ENCODE measurements around the gene TRIM71. TPM values are rescaled to one million over a fixed set of nuclear protein-coding genes. Genes with fewer than 3 reads are reported as not detected.

TRIM71 gene
- total RNA-seq, 1 experiment from 2014 or later: 376 TPM

GRCh38 chr3:32861681-32862080, 43.9 kb downstream of the TRIM71 start:
- peaks cover 90% of the 10 kb centered on the region for H3K79me2 ChIP-seq (ENCODE audit: insufficient read depth, low read length)
- H2BK5ac ChIP-seq (ENCODE audit: insufficient read length, low read length): no peak overlapping the region
- peaks cover 48% of the 10 kb centered on the region for H3K4me1 ChIP-seq (ENCODE audit: insufficient read depth, low read length)

More at GRCh38 chr3:32861681-32862080, 43.9 kb downstream of the TRIM71 start:
- Histone ChIP-seq H3K27me3 (ENCODE audit: insufficient read depth, low read length) (no peaks in the 10 kb centered on the region), H4K8ac (replicated peaks; ENCODE audit: insufficient read length, low read depth, low read length) (no peak overlapping the region), H3K79me1 (ENCODE audit: insufficient read depth, low read depth, low read length, poor library complexity, severe bottlenecking) (no peaks in the 10 kb centered on the region), H2BK15ac (ENCODE audit: low read depth, low read length) (no peak overlapping the region), H2BK120ac (ENCODE audit: low read depth, low read length, poor library complexity, severe bottlenecking) (no peak overlapping the region), H3K23me2 (ENCODE audit: insufficient read length, low read depth, low read length, poor library complexity, severe bottlenecking) (no peaks in the 10 kb centered on the region), H3K4ac (ENCODE audit: low read depth, low read length) (no peak overlapping the region), H4K5ac (ENCODE audit: insufficient read length, low read depth, low read length) (no peak overlapping the region), H3K9me3 (ENCODE audit: control insufficient read depth, low read depth, low read length) (no peaks in the 10 kb centered on the region), H3K56ac (ENCODE audit: insufficient read length, low read depth, low read length) (no peak overlapping the region), H3K9ac (ENCODE audit: extremely low read depth, insufficient read length, low read length) (no peak overlapping the region), H3T11ph (ENCODE audit: low read length) (no peak overlapping the region), H4K20me1 (ENCODE audit: control insufficient read depth, insufficient read depth, insufficient read length) (peaks cover 2% of the 10 kb centered on the region), H2AK5ac (ENCODE audit: insufficient read length, low read length) (no peak overlapping the region), H4K91ac (ENCODE audit: insufficient read length, low read depth, low read length) (no peak overlapping the region), H3K23ac (ENCODE audit: insufficient read length, low read depth, low read length) (no peak overlapping the region), H2BK12ac (ENCODE audit: insufficient read length, low read depth, low read length) (no peak overlapping the region), H3K18ac (ENCODE audit: insufficient read length, low read depth, low read length) (no peak overlapping the region), H2BK20ac (ENCODE audit: low read depth, low read length, poor library complexity, severe bottlenecking) (no peak overlapping the region), H3K14ac (ENCODE audit: insufficient read depth, low read length) (no peak overlapping the region), H3K27ac (ENCODE audit: insufficient read length, low read depth, low read length) (no peak overlapping the region), H3K4me2 (ENCODE audit: insufficient read depth, insufficient read length, low read length) (no peak overlapping the region), H2AFZ (ENCODE audit: low read length) (no peak overlapping the region)
- TF ChIP-seq CTCF (conservative IDR thresholded peaks at IDR 0.05): no peak
- Mint-ChIP-seq H3K4me3 (peak overlapping the region in 1 of 2 experiments; percentile 38; a peak in 1 of 5 replicates), H3K4me1 (peaks cover 87 to 95% of the 10 kb centered on the region in 2 experiments), H3K27me3 (ENCODE audit: low read depth) (no peaks in the 10 kb centered on the region; the same call in 1 of the 2 replicates), H3K27ac (peak overlapping the region in 2 of 3 experiments; percentile 91 to 95; a peak in 6 of 7 replicates), H3K9me3 (no peaks in the 10 kb centered on the region), H3K36me3 (ENCODE audit: insufficient read depth in 1 of 3, low read depth in 3 of 3) (peaks cover 5 to 44% (median 28%) of the 10 kb centered on the region in 3 experiments; a peak in 5 of 7 replicates)
- WGBS (ENCODE audit: extremely low coverage, insufficient read length, low lambda C conversion rate): no CpG with 5 or more reads among the region's 5 CpGs
- DNase-seq: no peak
